Mesendoderm (in vitro differentiated cells): ENCODE data around the gene OSCAR. TPM values are rescaled to one million over a fixed set of nuclear protein-coding genes. Genes with fewer than 3 reads are reported as not detected.

Experiments
- DNase-seq: peaks from one replicate; pipeline ENCODE4 v3.0.0; 2013
- H2AK5ac ChIP-seq: 2 replicates; pipeline ENCODE4 v1.6.1; 2013; ENCODE audit warnings: low read length, inconsistent platforms
- H2BK120ac ChIP-seq: 2 replicates; pipeline ENCODE4 v1.6.1; 2013; ENCODE audit warnings: low read depth, mild to moderate bottlenecking, low read length, moderate library complexity, mixed read lengths
- H2BK15ac ChIP-seq: replicated peaks from 2 replicates; pipeline ENCODE4 v1.6.1; 2013; ENCODE audit warnings: low read depth, mild to moderate bottlenecking, moderate library complexity
- H2BK5ac ChIP-seq: 2 replicates; pipeline ENCODE4 v1.6.1; 2013; ENCODE audit warnings: low read length, inconsistent platforms
- H3K18ac ChIP-seq: 2 replicates; pipeline ENCODE4 v1.6.1; 2013; ENCODE audit warnings: mild to moderate bottlenecking, low read length, mixed read lengths
- H3K23ac ChIP-seq: one replicate; pipeline ENCODE4 v1.6.1; 2013; ENCODE audit warnings: low read length
- H3K27ac ChIP-seq: 2 replicates; pipeline ENCODE4 v1.5.1; 2013; ENCODE audit warnings: low read depth, mild to moderate bottlenecking, inconsistent platforms, low read length, moderate library complexity
- H3K27me3 ChIP-seq: 2 replicates; pipeline ENCODE4 v1.6.1; 2013; ENCODE audit warnings: low read length, control low read depth, mild to moderate bottlenecking, inconsistent platforms; ENCODE audit not compliant: insufficient read depth, poor library complexity
- H3K36me3 ChIP-seq: 2 replicates; pipeline ENCODE4 v1.6.1; 2013; ENCODE audit warnings: low read length, inconsistent platforms; ENCODE audit not compliant: control insufficient read depth, insufficient read depth
- H3K4ac ChIP-seq: one replicate; pipeline ENCODE4 v1.6.1; 2013; ENCODE audit warnings: low read depth, mild to moderate bottlenecking, low read length, moderate library complexity
- H3K4me1 ChIP-seq: 2 replicates; pipeline ENCODE4 v1.6.1; 2013; ENCODE audit warnings: low read depth, low read length, inconsistent platforms; ENCODE audit not compliant: control insufficient read depth
- H3K4me2 ChIP-seq: 2 replicates; pipeline ENCODE4 v1.6.1; 2013; ENCODE audit warnings: low read length
- H3K4me3 ChIP-seq: 2 replicates; pipeline ENCODE4 v1.5.1; 2013; ENCODE audit warnings: mild to moderate bottlenecking, low read length
- H3K56ac ChIP-seq: one replicate; pipeline ENCODE4 v1.6.1; 2013; ENCODE audit warnings: low read length
- H3K79me1 ChIP-seq: 2 replicates; pipeline ENCODE4 v1.6.1; 2013; ENCODE audit warnings: low read length, inconsistent platforms
- H3K79me2 ChIP-seq: 2 replicates; pipeline ENCODE4 v1.6.1; 2013; ENCODE audit warnings: mild to moderate bottlenecking, low read length; ENCODE audit not compliant: control insufficient read depth, insufficient read depth
- H3K9ac ChIP-seq: 2 replicates; pipeline ENCODE4 v1.6.1; 2013; ENCODE audit warnings: low read length, inconsistent platforms
- H4K5ac ChIP-seq: one replicate; pipeline ENCODE4 v1.6.1; 2013; ENCODE audit warnings: low read length
- H4K8ac ChIP-seq: one replicate; pipeline ENCODE4 v1.6.1; 2013; ENCODE audit warnings: low read depth, mild to moderate bottlenecking, control low read depth, low read length, moderate library complexity
- WGBS: extraction: QIAGEN DNeasy Blood & Tissue Kit; methylation state at CpG from one replicate; pipeline ENCODE4 v1.1.7; 2013; ENCODE audit warnings: low lambda C conversion rate, missing lambda C conversion rate; ENCODE audit not compliant: insufficient coverage; ENCODE audit errors: extremely low coverage; 5-methylcytosine and 5-hydroxymethylcytosine counted together
- polyA plus RNA-seq, 2 experiments: library from polyadenylated mRNA; stranded (reverse); fragments of 200-250 nt; gene quantifications; one replicate each; pipeline ENCODE4 v1.2.3, GENCODE V29; 2013

Gene OSCAR, protein sequence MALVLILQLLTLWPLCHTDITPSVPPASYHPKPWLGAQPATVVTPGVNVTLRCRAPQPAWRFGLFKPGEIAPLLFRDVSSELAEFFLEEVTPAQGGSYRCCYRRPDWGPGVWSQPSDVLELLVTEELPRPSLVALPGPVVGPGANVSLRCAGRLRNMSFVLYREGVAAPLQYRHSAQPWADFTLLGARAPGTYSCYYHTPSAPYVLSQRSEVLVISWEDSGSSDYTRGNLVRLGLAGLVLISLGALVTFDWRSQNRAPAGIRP
- polyA plus RNA-seq (2013, experiment 1 of 2) = 0.29 TPM
- 0.28 TPM for polyA plus RNA-seq (2013, experiment 2 of 2)

DNA sequence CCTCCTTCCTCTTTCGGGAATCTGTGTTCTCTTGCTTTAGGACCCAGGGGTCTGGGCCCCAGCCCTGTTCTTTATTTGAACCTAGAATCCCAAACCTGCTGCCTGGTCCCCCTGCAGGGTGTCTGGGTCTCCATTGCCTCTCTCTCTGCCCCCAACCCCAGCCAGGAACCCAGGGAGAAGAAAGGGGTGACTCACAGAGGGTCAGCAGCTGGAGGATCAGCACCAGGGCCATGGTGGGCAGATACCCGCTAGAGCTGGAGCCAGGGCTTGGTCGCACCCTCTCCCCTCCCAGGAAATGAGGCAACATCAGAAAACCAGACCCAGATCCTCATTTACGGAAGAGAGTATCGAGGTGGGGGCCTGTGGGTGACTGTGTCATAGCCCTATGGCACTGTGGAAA, at the start of gene OSCAR:
TSS of gene OSCAR (minus strand) at position 243 of the 400 bp plus-strand sequence. CDS start at position 232, 11 bp downstream.
- no peak within 1 kb of the TSS for H3K18ac ChIP-seq
- H2AK5ac ChIP-seq = no peak within 1 kb of the TSS
- no peak within 1 kb of the TSS for H4K5ac ChIP-seq
- H3K4me3 ChIP-seq = no peak within 1 kb of the TSS
- DNase-seq = no peak
- no peak within 1 kb of the TSS for H3K4ac ChIP-seq
- no peaks in the 10 kb centered on the region for H3K4me1 ChIP-seq
- no peaks in the 10 kb centered on the region for H3K27me3 ChIP-seq
- peaks cover 7% of the 10 kb centered on the region for H3K79me2 ChIP-seq
- no peak within 1 kb of the TSS for H3K4me2 ChIP-seq
- no peak within 1 kb of the TSS for H4K8ac ChIP-seq
- no CpG with 5 or more reads among the region's 5 CpGs for WGBS
- H3K79me1 ChIP-seq = peaks cover under 1% of the 10 kb centered on the region
- peak within 1 kb of the TSS; percentile 7 for H3K56ac ChIP-seq
- H3K9ac ChIP-seq = no peak within 1 kb of the TSS
- H2BK120ac ChIP-seq = no peak within 1 kb of the TSS
- no peak within 1 kb of the TSS for H3K23ac ChIP-seq
- no peak within 1 kb of the TSS for H3K27ac ChIP-seq
- no peak within 1 kb of the TSS for H2BK15ac ChIP-seq
- H2BK5ac ChIP-seq = no peak within 1 kb of the TSS
- H3K36me3 ChIP-seq = no peaks in the 10 kb centered on the region

DNA sequence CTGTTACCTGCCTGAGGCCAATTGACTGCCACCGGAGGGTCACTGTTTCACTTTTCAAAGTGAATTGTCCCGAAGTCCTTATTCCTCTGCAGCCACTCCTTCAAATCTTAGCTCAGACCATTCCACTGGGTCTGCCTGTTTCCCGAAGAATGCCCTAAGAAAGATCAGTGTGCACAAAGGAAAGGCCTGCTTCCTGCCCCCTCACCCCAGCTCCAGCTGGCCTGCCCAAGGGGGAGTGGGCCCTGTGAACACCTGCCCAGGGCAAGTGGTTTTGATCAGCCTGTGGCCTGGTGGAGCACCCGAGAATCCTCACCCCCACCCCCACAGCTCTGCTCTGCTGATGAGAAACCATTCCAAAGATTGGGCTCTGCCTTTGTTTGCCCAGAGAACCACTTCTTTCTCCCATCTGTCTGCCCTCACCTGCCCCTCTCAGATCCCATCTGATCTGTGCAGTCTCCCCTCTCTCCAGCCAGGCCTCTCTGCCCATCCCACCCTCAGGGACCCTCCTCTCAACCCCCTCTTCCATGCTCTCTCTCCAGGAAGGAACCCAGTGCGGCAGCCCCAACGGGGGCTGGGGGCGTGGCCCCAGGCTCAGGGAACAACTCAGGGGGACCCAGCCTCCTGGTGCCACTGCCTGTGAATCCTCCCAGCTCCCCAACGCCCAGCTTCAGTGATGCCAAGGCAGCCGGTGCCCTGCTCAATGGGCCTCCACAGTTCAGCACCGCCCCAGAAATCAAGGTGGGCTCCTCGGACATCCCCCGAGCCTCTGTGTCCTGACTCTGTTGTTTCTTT, 48.6 kb upstream of the OSCAR start:
- no CpG with 5 or more reads among the region's 12 CpGs for WGBS

DNA sequence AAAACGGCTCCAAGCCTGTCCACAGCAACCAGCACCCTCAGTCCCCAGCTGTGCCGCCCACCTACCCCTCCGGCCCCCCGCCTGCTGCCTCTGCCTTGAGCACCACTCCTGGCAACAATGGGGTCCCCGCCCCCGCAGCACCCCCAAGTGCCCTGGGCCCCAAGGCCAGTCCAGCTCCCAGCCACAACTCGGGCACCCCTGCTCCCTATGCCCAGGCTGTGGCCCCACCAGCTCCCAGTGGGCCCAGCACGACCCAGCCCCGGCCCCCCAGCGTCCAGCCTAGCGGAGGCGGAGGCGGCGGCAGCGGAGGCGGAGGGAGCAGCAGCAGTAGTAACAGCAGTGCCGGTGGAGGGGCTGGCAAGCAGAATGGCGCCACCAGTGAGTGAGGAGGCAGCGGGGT, 47.6 kb upstream of the OSCAR start:
- Histone ChIP-seq H2BK5ac (no peak overlapping the region), H2AK5ac (no peak overlapping the region), H3K79me2 (no peaks in the 10 kb centered on the region), H3K36me3 (peaks cover 43% of the 10 kb centered on the region), H3K79me1 (peaks cover 5% of the 10 kb centered on the region), H3K56ac (no peak overlapping the region), H3K4me3 (no peak overlapping the region), H2BK15ac (no peak overlapping the region), H3K23ac (no peak overlapping the region), H2BK120ac (no peak overlapping the region), H4K8ac (no peak overlapping the region), H3K4me1 (no peaks in the 10 kb centered on the region), H4K5ac (no peak overlapping the region), H3K4ac (no peak overlapping the region), H3K18ac (no peak overlapping the region), H3K4me2 (no peak overlapping the region), H3K9ac (no peak overlapping the region), H3K27me3 (no peaks in the 10 kb centered on the region), H3K27ac (no peak overlapping the region)
- DNase-seq = no peak
- no CpG with 5 or more reads among the region's 19 CpGs for WGBS

More for the DNA sequence above, 48.6 kb upstream of the OSCAR start:
- Histone ChIP-seq H3K27ac (no peak overlapping the region), H3K4me3 (no peak overlapping the region), H2BK15ac (no peak overlapping the region), H3K27me3 (no peaks in the 10 kb centered on the region), H4K8ac (no peak overlapping the region), H3K4me2 (no peak overlapping the region), H3K4ac (no peak overlapping the region), H3K56ac (no peak overlapping the region), H3K36me3 (peaks cover 44% of the 10 kb centered on the region), H2BK120ac (no peak overlapping the region), H3K79me2 (no peaks in the 10 kb centered on the region), H4K5ac (no peak overlapping the region), H3K9ac (no peak overlapping the region), H2BK5ac (no peak overlapping the region), H3K4me1 (no peaks in the 10 kb centered on the region), H3K79me1 (peaks cover 3% of the 10 kb centered on the region), H3K23ac (no peak overlapping the region), H2AK5ac (no peak overlapping the region), H3K18ac (no peak overlapping the region)
- DNase-seq = no peak

DNA sequence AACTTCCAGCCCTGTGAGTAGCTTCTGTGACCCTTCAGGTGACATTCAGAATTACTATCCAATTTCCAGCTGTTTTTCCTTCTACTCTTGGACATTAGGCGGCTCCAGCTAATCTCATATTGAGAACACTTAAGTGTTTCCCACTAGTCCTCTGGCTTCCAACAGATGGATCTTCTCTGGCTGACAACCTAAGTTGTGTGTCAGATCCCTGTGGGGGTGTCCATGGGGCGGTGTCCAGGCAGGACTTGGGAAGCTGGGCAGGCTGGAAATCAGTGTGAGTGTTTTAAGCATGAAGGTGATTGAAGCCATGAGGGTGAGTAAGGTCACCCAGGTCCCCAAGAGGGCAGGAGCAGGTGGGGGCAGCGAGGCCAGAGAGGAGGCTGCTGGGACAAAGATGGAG, 47.1 kb upstream of the OSCAR start:
- H3K4me1 ChIP-seq = no peaks in the 10 kb centered on the region
- no CpG with 5 or more reads among the region's 3 CpGs for WGBS
- H3K79me1 ChIP-seq = peaks cover 8% of the 10 kb centered on the region
- no peak overlapping the region for H3K4me2 ChIP-seq
- no peak overlapping the region for H2BK120ac ChIP-seq
- peaks cover 47% of the 10 kb centered on the region for H3K36me3 ChIP-seq
- no peak overlapping the region for H3K23ac ChIP-seq
- no peak overlapping the region for H2BK5ac ChIP-seq
- no peak overlapping the region for H3K4ac ChIP-seq
- no peak overlapping the region for H3K27ac ChIP-seq
- H4K5ac ChIP-seq = no peak overlapping the region
- H3K4me3 ChIP-seq = no peak overlapping the region
- no peaks in the 10 kb centered on the region for H3K27me3 ChIP-seq
- no peaks in the 10 kb centered on the region for H3K79me2 ChIP-seq
- DNase-seq = no peak
- no peak overlapping the region for H3K9ac ChIP-seq
- H2AK5ac ChIP-seq = no peak overlapping the region
- H4K8ac ChIP-seq = no peak overlapping the region
- H3K56ac ChIP-seq = no peak overlapping the region
- no peak overlapping the region for H3K18ac ChIP-seq
- no peak overlapping the region for H2BK15ac ChIP-seq

DNA sequence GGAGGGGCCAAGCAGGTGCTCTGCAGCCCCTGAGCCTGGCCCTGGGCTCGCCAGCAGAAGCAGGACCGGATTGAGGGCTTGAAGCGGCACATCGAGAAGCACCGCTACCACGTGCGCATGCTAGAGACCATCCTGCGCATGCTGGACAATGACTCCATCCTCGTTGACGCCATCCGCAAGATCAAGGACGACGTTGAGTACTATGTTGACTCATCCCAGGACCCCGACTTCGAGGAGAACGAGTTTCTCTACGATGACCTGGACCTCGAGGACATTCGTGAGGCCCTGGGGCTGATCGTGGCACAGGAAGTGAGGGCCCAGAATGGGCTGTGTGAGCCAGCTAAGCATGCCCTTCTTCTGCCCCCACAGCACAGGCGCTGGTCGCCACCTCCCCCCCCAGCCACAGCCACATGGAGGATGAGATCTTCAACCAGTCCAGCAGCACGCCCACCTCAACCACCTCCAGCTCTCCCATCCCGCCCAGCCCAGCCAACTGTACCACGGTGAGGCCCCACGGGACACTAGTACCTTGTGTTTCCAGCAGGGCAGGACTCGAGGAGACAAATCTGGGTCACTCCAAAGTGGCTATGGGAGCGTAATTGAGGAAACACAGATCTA, 45.0 kb upstream of the OSCAR start:
- no peak overlapping the region for H3K27ac ChIP-seq
- H4K5ac ChIP-seq = no peak overlapping the region
- H3K36me3 ChIP-seq = peaks cover 41% of the 10 kb centered on the region
- H2BK120ac ChIP-seq = no peak overlapping the region
- H3K79me2 ChIP-seq = peaks cover 18% of the 10 kb centered on the region
- H3K79me1 ChIP-seq = peaks cover 24% of the 10 kb centered on the region
- H2AK5ac ChIP-seq = no peak overlapping the region
- H3K23ac ChIP-seq = no peak overlapping the region
- H3K56ac ChIP-seq = no peak overlapping the region
- H3K18ac ChIP-seq = no peak overlapping the region
- no peaks in the 10 kb centered on the region for H3K27me3 ChIP-seq
- H3K4ac ChIP-seq = no peak overlapping the region
- H2BK5ac ChIP-seq = no peak overlapping the region
- no CpG with 5 or more reads among the region's 28 CpGs for WGBS
- no peak overlapping the region for H3K4me3 ChIP-seq
- no peaks in the 10 kb centered on the region for H3K4me1 ChIP-seq
- H3K9ac ChIP-seq = no peak overlapping the region
- no peak for DNase-seq
- no peak overlapping the region for H2BK15ac ChIP-seq
- H3K4me2 ChIP-seq = no peak overlapping the region
- H4K8ac ChIP-seq = no peak overlapping the region
